Neural cell (in vitro differentiated cells): Measurements from ENCODE around the gene IFI6. TPM values are rescaled to one million over a fixed set of nuclear protein-coding genes. Genes with fewer than 3 reads are reported as not detected.

Experiments used
- H2AFZ ChIP-seq: fragments of 200-600, 300-800 bp; sonication (generic), shearing (Covaris generic); 2 replicates; pipeline ENCODE4 v1.6.0; 2014; ENCODE audit warnings: low read depth, mild to moderate bottlenecking, antibody characterized with exemption, low read length, moderate library complexity
- H3F3A ChIP-seq: fragments of 200-600 bp; shearing (Covaris generic); 2 replicates; pipeline ENCODE4 v1.6.1; 2016; ENCODE audit warnings: mild to moderate bottlenecking, moderate library complexity, mixed read lengths, antibody characterized with exemption, low read length; ENCODE audit not compliant: insufficient read depth, poor library complexity, severe bottlenecking
- H3K27ac ChIP-seq: fragments of 200-600, 300-800 bp; sonication (generic), shearing (Covaris generic); 2 replicates; pipeline ENCODE4 v1.5.1; 2014; ENCODE audit warnings: mild to moderate bottlenecking, low read length, moderate library complexity
- H3K27me3 ChIP-seq: fragments of 300-800, 200-600 bp; sonication (generic), shearing (Covaris generic); 2 replicates; pipeline ENCODE4 v1.6.0; 2014; ENCODE audit warnings: mild to moderate bottlenecking, low read depth, low read length, moderate library complexity; ENCODE audit not compliant: insufficient read depth
- H3K36me3 ChIP-seq: fragments of 300-800, 200-600 bp; sonication (generic), shearing (Covaris generic); 2 replicates; pipeline ENCODE4 v1.5.1; 2014; ENCODE audit warnings: mild to moderate bottlenecking, antibody characterized with exemption, low read length, moderate library complexity; ENCODE audit not compliant: insufficient read depth
- H3K4me2 ChIP-seq: fragments of 300-800, 200-600 bp; sonication (generic), shearing (Covaris generic); 2 replicates; pipeline ENCODE4 v1.6.0; 2014; ENCODE audit warnings: mild to moderate bottlenecking, low read length
- H3K4me3 ChIP-seq: fragments of 300-800, 200-600 bp; sonication (generic), shearing (Covaris generic); 2 replicates; pipeline ENCODE4 v1.5.1; 2014; ENCODE audit warnings: mild to moderate bottlenecking, low read length, moderate library complexity
- H3K79me2 ChIP-seq: fragments of 200-600 bp; shearing (Covaris generic); replicated peaks from 2 replicates; pipeline ENCODE4 v1.6.0; 2014; ENCODE audit warnings: mild to moderate bottlenecking, low read length, moderate library complexity; ENCODE audit not compliant: insufficient read depth
- H3K9ac ChIP-seq: fragments of 300-800, 200-600 bp; sonication (generic), shearing (Covaris generic); 2 replicates; pipeline ENCODE4 v1.6.1; 2016; ENCODE audit warnings: mild to moderate bottlenecking, low read length, mixed read lengths
- H3K9me2 ChIP-seq: fragments of 200-600 bp; shearing (Covaris generic); 2 replicates; pipeline ENCODE4 v1.6.1; 2016; ENCODE audit warnings: mild to moderate bottlenecking, low read length, mixed read lengths; ENCODE audit not compliant: insufficient read depth
- H3K9me3 ChIP-seq: fragments of 200-600, 300-800 bp; sonication (generic), shearing (Covaris generic); 2 replicates; pipeline ENCODE4 v1.6.1; 2016; ENCODE audit warnings: mild to moderate bottlenecking, mixed run types, low read length, moderate library complexity, mixed read lengths
- H4K20me1 ChIP-seq: fragments of 200-600 bp; shearing (Covaris generic); 2 replicates; pipeline ENCODE4 v1.6.1; 2016; ENCODE audit warnings: mild to moderate bottlenecking, mixed run types; ENCODE audit not compliant: insufficient read depth
- EP300 ChIP-seq: fragments of 450-650 bp; conservative IDR thresholded peaks from 2 replicates; pipeline ENCODE4 v1.6.1; 2014; ENCODE audit warnings: antibody characterized with exemption, mild to moderate bottlenecking, moderate library complexity; ENCODE audit not compliant: poor library complexity, severe bottlenecking
- EZH2 ChIP-seq: fragments of 200-600, 300-800 bp; shearing (Covaris generic), sonication (generic); IDR thresholded peaks from 2 replicates; pipeline ENCODE4 v1.6.1; 2014; ENCODE audit warnings: antibody characterized with exemption, low read length, borderline replicate concordance, mild to moderate bottlenecking; ENCODE audit not compliant: insufficient read depth, poor library complexity, severe bottlenecking
- MXI1 ChIP-seq: fragments of 450-650 bp; conservative IDR thresholded peaks from 2 replicates; pipeline ENCODE4 v1.6.1; 2014; ENCODE audit warnings: antibody characterized with exemption, mild to moderate bottlenecking; ENCODE audit not compliant: poor library complexity, severe bottlenecking
- POLR2AphosphoS5 ChIP-seq: IDR thresholded peaks from 2 replicates; pipeline ENCODE4 v1.6.1; 2012
- RAD21 ChIP-seq: fragments of 450-650 bp; conservative IDR thresholded peaks from 2 replicates; pipeline ENCODE4 v1.6.1; 2014; ENCODE audit warnings: antibody characterized with exemption, mild to moderate bottlenecking, moderate library complexity
- SMC3 ChIP-seq: fragments of 450-650 bp; conservative IDR thresholded peaks from 2 replicates; pipeline ENCODE4 v1.6.1; 2014; ENCODE audit warnings: antibody characterized with exemption, mild to moderate bottlenecking, moderate library complexity; ENCODE audit not compliant: poor library complexity
- TAF1 ChIP-seq: IDR thresholded peaks from 2 replicates; pipeline ENCODE4 v1.6.1; 2012; ENCODE audit warnings: low read depth
- polyA minus RNA-seq: library from RNA; depleted of rRNA, polyadenylated mRNA; stranded (reverse); fragments of >200 nt; gene quantifications from 2 replicates; pipeline ENCODE4 v1.2.3, GENCODE V29; 2014
- polyA plus RNA-seq: library from polyadenylated mRNA; depleted of rRNA; stranded (reverse); fragments of >200 nt; gene quantifications from 2 replicates; pipeline ENCODE4 v1.2.3, GENCODE V29; 2014
- TF ChIP-seq, protein P1 (sequence below): fragments of 450-650 bp; IDR thresholded peaks from 2 replicates; pipeline ENCODE4 v1.5.1; 2014; ENCODE audit warnings: antibody characterized with exemption, mild to moderate bottlenecking, moderate library complexity; ENCODE audit not compliant: poor library complexity, severe bottlenecking
- TF ChIP-seq, protein P2 (sequence below): IDR thresholded peaks from 2 replicates; pipeline ENCODE4 v1.6.1; 2012; ENCODE audit warnings: borderline replicate concordance

IFI6 gene, protein sequence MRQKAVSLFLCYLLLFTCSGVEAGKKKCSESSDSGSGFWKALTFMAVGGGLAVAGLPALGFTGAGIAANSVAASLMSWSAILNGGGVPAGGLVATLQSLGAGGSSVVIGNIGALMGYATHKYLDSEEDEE
- polyA plus RNA-seq, result 0.35 and 1.8 TPM in 2 replicates
- not detected in 2 replicates for polyA minus RNA-seq

DNA sequence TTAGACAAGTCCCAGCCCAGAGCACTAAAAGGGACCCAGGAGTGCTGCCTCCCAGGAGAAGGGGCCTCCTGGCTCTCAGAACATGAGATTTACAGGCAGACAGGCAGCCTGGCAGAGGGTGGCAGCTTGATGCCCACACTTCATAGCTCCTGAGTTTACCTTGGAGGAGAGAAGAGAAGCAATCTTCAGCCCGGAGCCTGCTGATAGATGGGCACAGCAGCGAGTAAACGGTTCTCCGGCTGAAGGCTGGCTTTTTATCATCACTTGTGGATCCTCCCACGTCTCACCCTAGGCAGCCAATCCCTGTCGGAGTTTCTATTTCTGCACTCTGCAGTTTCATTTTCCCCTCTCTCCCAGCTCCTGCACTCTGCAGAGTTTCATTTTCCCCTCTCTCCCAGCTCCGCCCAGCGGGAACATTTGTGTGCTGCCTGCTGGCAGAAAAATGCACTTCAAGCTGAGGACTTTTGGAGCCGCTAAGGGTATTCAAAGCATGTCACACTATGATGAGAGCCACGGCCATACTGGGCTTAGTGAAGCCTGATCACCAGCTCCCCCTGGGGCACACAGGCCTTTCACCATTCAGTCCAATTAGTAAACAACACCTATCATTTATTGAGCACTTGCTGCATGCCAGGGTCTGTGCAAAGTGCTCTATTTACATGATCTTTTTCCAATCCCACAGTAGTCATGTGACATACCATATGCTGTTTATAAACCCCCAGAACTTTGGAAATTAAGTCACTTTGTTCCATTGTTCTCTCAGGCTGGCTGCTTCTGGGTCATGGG lies at the start of gene IFI6:
IFI6 (minus strand) TSS at position 229 of the 786 bp plus-strand sequence. CDS start 2,878 bp downstream, outside the sequence.
- peaks cover 3% of the 10 kb centered on the region for H3F3A ChIP-seq
- H3K4me3 ChIP-seq, result peak within 1 kb of the TSS; percentile 61
- H3K4me2 ChIP-seq, result peak within 1 kb of the TSS; percentile 63
- peak within 1 kb of the TSS; percentile 28 for H3K9ac ChIP-seq
- TF ChIP-seq EP300 (no peak), RAD21 (no peak), TAF1 (no peak), EZH2 (no peak), SMC3 (no peak), POLR2AphosphoS5 (peak; percentile 53), MXI1 (no peak)
- TF ChIP-seq, protein P1, sequence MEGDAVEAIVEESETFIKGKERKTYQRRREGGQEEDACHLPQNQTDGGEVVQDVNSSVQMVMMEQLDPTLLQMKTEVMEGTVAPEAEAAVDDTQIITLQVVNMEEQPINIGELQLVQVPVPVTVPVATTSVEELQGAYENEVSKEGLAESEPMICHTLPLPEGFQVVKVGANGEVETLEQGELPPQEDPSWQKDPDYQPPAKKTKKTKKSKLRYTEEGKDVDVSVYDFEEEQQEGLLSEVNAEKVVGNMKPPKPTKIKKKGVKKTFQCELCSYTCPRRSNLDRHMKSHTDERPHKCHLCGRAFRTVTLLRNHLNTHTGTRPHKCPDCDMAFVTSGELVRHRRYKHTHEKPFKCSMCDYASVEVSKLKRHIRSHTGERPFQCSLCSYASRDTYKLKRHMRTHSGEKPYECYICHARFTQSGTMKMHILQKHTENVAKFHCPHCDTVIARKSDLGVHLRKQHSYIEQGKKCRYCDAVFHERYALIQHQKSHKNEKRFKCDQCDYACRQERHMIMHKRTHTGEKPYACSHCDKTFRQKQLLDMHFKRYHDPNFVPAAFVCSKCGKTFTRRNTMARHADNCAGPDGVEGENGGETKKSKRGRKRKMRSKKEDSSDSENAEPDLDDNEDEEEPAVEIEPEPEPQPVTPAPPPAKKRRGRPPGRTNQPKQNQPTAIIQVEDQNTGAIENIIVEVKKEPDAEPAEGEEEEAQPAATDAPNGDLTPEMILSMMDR, result peak; percentile 62
- TF ChIP-seq, protein P2, sequence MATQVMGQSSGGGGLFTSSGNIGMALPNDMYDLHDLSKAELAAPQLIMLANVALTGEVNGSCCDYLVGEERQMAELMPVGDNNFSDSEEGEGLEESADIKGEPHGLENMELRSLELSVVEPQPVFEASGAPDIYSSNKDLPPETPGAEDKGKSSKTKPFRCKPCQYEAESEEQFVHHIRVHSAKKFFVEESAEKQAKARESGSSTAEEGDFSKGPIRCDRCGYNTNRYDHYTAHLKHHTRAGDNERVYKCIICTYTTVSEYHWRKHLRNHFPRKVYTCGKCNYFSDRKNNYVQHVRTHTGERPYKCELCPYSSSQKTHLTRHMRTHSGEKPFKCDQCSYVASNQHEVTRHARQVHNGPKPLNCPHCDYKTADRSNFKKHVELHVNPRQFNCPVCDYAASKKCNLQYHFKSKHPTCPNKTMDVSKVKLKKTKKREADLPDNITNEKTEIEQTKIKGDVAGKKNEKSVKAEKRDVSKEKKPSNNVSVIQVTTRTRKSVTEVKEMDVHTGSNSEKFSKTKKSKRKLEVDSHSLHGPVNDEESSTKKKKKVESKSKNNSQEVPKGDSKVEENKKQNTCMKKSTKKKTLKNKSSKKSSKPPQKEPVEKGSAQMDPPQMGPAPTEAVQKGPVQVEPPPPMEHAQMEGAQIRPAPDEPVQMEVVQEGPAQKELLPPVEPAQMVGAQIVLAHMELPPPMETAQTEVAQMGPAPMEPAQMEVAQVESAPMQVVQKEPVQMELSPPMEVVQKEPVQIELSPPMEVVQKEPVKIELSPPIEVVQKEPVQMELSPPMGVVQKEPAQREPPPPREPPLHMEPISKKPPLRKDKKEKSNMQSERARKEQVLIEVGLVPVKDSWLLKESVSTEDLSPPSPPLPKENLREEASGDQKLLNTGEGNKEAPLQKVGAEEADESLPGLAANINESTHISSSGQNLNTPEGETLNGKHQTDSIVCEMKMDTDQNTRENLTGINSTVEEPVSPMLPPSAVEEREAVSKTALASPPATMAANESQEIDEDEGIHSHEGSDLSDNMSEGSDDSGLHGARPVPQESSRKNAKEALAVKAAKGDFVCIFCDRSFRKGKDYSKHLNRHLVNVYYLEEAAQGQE, result no peak
- no peaks in the 10 kb centered on the region for H3K36me3 ChIP-seq
- no peaks in the 10 kb centered on the region for H3K9me3 ChIP-seq
- H3K27ac ChIP-seq, result no peak within 1 kb of the TSS
- H3K79me2 ChIP-seq, result no peaks in the 10 kb centered on the region
- no peaks in the 10 kb centered on the region for H3K27me3 ChIP-seq
- no peaks in the 10 kb centered on the region for H4K20me1 ChIP-seq
- peak within 1 kb of the TSS; percentile 40 for H2AFZ ChIP-seq
- no peaks in the 10 kb centered on the region for H3K9me2 ChIP-seq

DNA sequence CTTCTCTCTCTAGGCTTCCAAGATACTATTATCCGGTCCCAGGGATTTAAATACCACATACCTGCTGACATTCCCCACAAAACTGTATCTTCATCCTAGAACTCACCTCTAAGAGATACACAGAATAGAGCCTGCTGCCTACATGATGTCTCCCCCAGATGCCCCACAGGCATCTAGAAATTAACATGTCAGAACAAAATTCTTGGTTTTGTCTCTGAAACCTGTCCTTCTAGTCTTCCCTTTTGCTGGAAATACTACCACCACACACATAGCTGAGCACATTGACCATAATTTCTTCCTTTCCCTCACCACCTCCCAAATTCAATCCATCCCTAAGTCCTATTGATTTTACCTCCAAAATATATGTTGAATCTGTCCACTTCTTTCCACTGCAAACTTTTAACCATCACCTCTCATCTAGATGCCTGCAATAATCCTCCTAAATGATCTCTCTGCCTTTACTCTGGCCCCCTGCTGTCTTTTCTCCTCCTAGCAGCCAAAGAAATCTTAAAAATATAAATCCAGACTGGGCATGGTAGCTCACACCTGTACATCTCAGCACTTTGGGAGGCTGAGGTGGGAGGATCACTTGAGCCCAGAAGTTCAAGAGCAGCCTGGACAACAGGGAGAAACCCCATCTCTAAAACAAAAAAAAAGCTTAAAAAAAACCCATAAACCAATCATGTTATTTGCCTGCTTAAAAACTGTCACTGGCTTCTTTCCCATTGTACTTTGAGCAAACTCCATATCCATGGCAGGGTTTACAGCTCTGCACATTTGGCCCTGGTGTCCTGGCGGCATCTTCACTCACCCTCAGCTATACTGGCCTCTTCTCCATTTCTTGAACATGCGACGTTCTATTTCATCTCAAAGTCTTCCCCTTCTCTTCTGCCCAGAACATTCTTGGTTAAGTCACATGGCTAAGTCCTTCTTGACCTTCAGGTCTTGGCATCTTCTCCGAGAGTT lies 47.6 kb upstream of the IFI6 start:
- no peak overlapping the region for H3K9ac ChIP-seq
- TF ChIP-seq, protein P1, result peak; percentile 24
- TF ChIP-seq EP300, result no peak
- no peak overlapping the region for H3K4me3 ChIP-seq
- H3K27ac ChIP-seq, result no peak overlapping the region
- H2AFZ ChIP-seq, result no peak overlapping the region
- no peaks in the 10 kb centered on the region for H3K36me3 ChIP-seq
- H3K9me2 ChIP-seq, result no peaks in the 10 kb centered on the region
- no peaks in the 10 kb centered on the region for H3K79me2 ChIP-seq
- no peaks in the 10 kb centered on the region for H4K20me1 ChIP-seq
- H3K27me3 ChIP-seq, result no peaks in the 10 kb centered on the region
- no peak overlapping the region for H3K4me2 ChIP-seq
- no peaks in the 10 kb centered on the region for H3F3A ChIP-seq
- no peaks in the 10 kb centered on the region for H3K9me3 ChIP-seq
